Measurements from ENCODE around the gene LYPD8. TPM values are rescaled to one million over a fixed set of nuclear protein-coding genes. Genes with fewer than 3 reads are reported as not detected.

The LYPD8 gene
- total RNA-seq, 1 experiment from 2014 or later: not detected

GRCh38 chr1:248702714-248703113 is 52.8 kb downstream of the LYPD8 start, which contains the start of gene OR14I1:
Gene OR14I1, minus strand, starts transcription at chr1:248702766.
- Mint-ChIP-seq H3K36me3 (peaks cover 44% of the 10 kb centered on the region), H3K27me3 (ENCODE audit: low read depth) (peaks cover 11% of the 10 kb centered on the region)
- no peak for ATAC-seq

GRCh38 chr1:248699099-248699498 is 56.5 kb downstream of the LYPD8 start:
- Mint-ChIP-seq H3K36me3 (peaks cover 48% of the 10 kb centered on the region), H3K4me1 (no peaks in the 10 kb centered on the region), H3K4me3 (no peak overlapping the region), H3K27ac (no peak overlapping the region), H3K27me3 (ENCODE audit: low read depth) (no peaks in the 10 kb centered on the region; the same call in 1 of the 2 replicates), H3K9me3 (peaks cover 53% of the 10 kb centered on the region)
- ATAC-seq (no peak), DNase-seq (ENCODE audit: low spot score) (no peak)
- TF ChIP-seq MAX (CRISPR knock-in tag; IDR thresholded peaks at IDR 0.05) (no peak), SOX15 (CRISPR knock-in tag; IDR thresholded peaks at IDR 0.05) (no peak), ZNF281 (CRISPR knock-in tag; IDR thresholded peaks at IDR 0.05) (no peak), NR1H2 (CRISPR knock-in tag; IDR thresholded peaks at IDR 0.05) (no peak), PREB (CRISPR knock-in tag; IDR thresholded peaks at IDR 0.05; ENCODE audit: borderline replicate concordance) (no peak), ZNF317 (CRISPR knock-in tag; IDR thresholded peaks at IDR 0.05; ENCODE audit: borderline replicate concordance, low read depth) (no peak), ZNF138 (CRISPR knock-in tag; conservative IDR thresholded peaks at IDR 0.05) (no peak), JUN (CRISPR knock-in tag; IDR thresholded peaks at IDR 0.05) (no peak), ZNF396 (CRISPR knock-in tag; IDR thresholded peaks at IDR 0.05; ENCODE audit: borderline replicate concordance) (no peak), ELF4 (CRISPR knock-in tag; IDR thresholded peaks at IDR 0.05; ENCODE audit: low read depth) (no peak), PRDM15 (CRISPR knock-in tag; IDR thresholded peaks at IDR 0.05) (no peak), MLX (CRISPR knock-in tag; IDR thresholded peaks at IDR 0.05) (no peak), STAT6 (CRISPR knock-in tag; conservative IDR thresholded peaks at IDR 0.05; ENCODE audit: low read depth) (no peak), GRHL2 (CRISPR knock-in tag; IDR thresholded peaks at IDR 0.05; ENCODE audit: insufficient replicate concordance, severe bottlenecking) (no peak), KAT7 (CRISPR knock-in tag; IDR thresholded peaks at IDR 0.05; ENCODE audit: borderline replicate concordance) (no peak)
- ChIA-PET CTCF (no interaction called here), POLR2A (no interaction called here)

More at GRCh38 chr1:248702714-248703113, 52.8 kb downstream of the LYPD8 start, which contains the start of gene OR14I1:
- Mint-ChIP-seq H3K4me3 (no peak within 1 kb of the TSS), H3K4me1 (no peaks in the 10 kb centered on the region), H3K9me3 (peaks cover 42% of the 10 kb centered on the region), H3K27ac (no peak within 1 kb of the TSS)
- no peak for DNase-seq (ENCODE audit: low spot score)
- no peak for TF ChIP-seq STAT6 (CRISPR knock-in tag; conservative IDR thresholded peaks at IDR 0.05; ENCODE audit: low read depth)
- POLR2A ChIA-PET: no interaction called here
- CTCF ChIA-PET: no interaction called here
